GM19025 (cell line): ENCODE data around the gene CAMKV.

Experiments used
- ATAC-seq: cut with Tn5 transposase; IDR thresholded peaks from one replicate; pipeline ENCODE4 v1.9.1; 2021; ENCODE audit warnings: mild to moderate bottlenecking, low read depth, moderate library complexity; ENCODE audit not compliant: unreplicated experiment

The CAMKV gene

GRCh38 chr3:49898991-49899390 lies 29.3 kb upstream of the CAMKV start:
- ATAC-seq: no peak

- ATAC-seq: no peak
Measured at GRCh38 chr3:49896345-49896744, 26.6 kb upstream of the CAMKV start.

GRCh38 chr3:49895791-49896190 lies 26.1 kb upstream of the CAMKV start:
- ATAC-seq: no peak

- ATAC-seq: no peak
Measured at GRCh38 chr3:49889296-49889695, 19.6 kb upstream of the CAMKV start.

GRCh38 chr3:49886922-49887265 lies 17.2 kb upstream of the CAMKV start:
- ATAC-seq: no peak

GRCh38 chr3:49883998-49884397 lies 14.3 kb upstream of the CAMKV start:
- ATAC-seq: no peak

- ATAC-seq: no peak
Measured at GRCh38 chr3:49882166-49882565, 12.5 kb upstream of the CAMKV start.

- no peak for ATAC-seq
Measured at GRCh38 chr3:49880581-49881315, 11.0 kb upstream of the CAMKV start.

GRCh38 chr3:49879721-49880120 lies 10.0 kb upstream of the CAMKV start:
- no peak for ATAC-seq

- ATAC-seq: no peak
Measured at GRCh38 chr3:49878686-49879085, 9.0 kb upstream of the CAMKV start.

- no peak for ATAC-seq
Measured at GRCh38 chr3:49877716-49878115, 8.0 kb upstream of the CAMKV start.

- ATAC-seq: no peak
Measured at GRCh38 chr3:49876567-49876966, 6.9 kb upstream of the CAMKV start.

GRCh38 chr3:49873623-49874022 lies 3.9 kb upstream of the CAMKV start:
- no peak for ATAC-seq

GRCh38 chr3:49872801-49873281 lies 3.1 kb upstream of the CAMKV start:
- ATAC-seq: no peak

GRCh38 chr3:49871531-49872153 lies 1.9 kb upstream of the CAMKV start:
- no peak for ATAC-seq

- no peak for ATAC-seq
Measured at GRCh38 chr3:49868862-49869466, 742 bp downstream of the CAMKV start.

GRCh38 chr3:49867871-49868321 lies 1.8 kb downstream of the CAMKV start:
- ATAC-seq: no peak

- ATAC-seq: no peak
Measured at GRCh38 chr3:49867400-49867799, 2.3 kb downstream of the CAMKV start.

- ATAC-seq: no peak
Measured at GRCh38 chr3:49865198-49865784, 4.4 kb downstream of the CAMKV start.

GRCh38 chr3:49864505-49864904 lies 5.2 kb downstream of the CAMKV start:
- ATAC-seq: no peak

GRCh38 chr3:49859576-49860305 lies 10.0 kb downstream of the CAMKV start:
- ATAC-seq: no peak
